ENCODE data around the gene SH3BP1. TPM values are rescaled to one million over a fixed set of nuclear protein-coding genes. Genes with fewer than 3 reads are reported as not detected.
"Not testable (repeated sequence)": the region's sequence is repeated elsewhere in the genome, so short reads cannot be mapped to it uniquely, and the experiment has no call there.

The SH3BP1 gene
- total and polyA plus RNA-seq, 2 of the 8 experiments (the other 6 are each of a cell fraction or from before 2014, with no cell fraction given) = 23.9 to 40.3 TPM

DNA sequence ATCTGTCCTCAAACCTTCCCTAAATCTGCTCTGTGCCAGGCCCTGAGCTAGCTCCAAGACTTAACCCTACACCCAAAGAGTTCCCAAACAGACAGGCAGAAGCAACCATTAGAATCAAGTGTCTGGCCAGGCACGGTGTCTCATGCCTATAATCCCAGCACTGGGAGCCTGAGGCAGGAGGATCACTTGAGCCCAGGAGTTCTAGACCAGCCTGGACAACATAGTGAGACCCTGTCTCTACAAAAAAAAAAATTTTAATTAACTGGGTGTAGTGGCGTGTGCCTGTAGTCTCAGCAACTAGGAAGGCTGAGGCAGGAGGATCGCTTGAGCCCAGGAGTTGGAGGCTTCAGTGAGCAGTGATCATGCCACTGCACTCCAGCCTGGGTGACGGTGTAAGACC lies 17.1 kb downstream of the SH3BP1 start:
- not testable (repeated sequence) for H3K4me2 ChIP-seq (ENCODE audit: insufficient read depth in 1 of 2, low read depth in 2 of 2, low read length in 2 of 2); H3K23ac ChIP-seq (ENCODE audit: insufficient read length); H3K56ac ChIP-seq (replicated peaks; ENCODE audit: insufficient read length, low read depth, low read length); H4K8ac ChIP-seq (ENCODE audit: extremely low read depth, insufficient read depth, low read length); H2BK12ac ChIP-seq (ENCODE audit: low read depth, low read length); FAIRE-seq; H2BK5ac ChIP-seq (ENCODE audit: low read depth, low read length); H3K4me3 ChIP-seq (ENCODE audit: extremely low read depth in 1 of 4, insufficient read depth in 2 of 4, low read depth in 3 of 4, low read length in 4 of 4); DNase-seq (ENCODE audit: low read depth in 1 of 2, low spot score in 2 of 2); H3K27ac ChIP-seq (ENCODE audit: low read depth, low read length); H3K14ac ChIP-seq (ENCODE audit: insufficient read length); H2AFZ ChIP-seq (ENCODE audit: low read length); H3K27me3 ChIP-seq (replicated peaks in 1 of 4; ENCODE audit: control insufficient read depth in 3 of 4, extremely low read depth in 1 of 4, insufficient read depth in 3 of 4, low read length in 3 of 4); H3K9ac ChIP-seq (replicated peaks in 1 of 4; ENCODE audit: extremely low read depth in 1 of 4, low read depth in 3 of 4, low read length in 3 of 4); H4K5ac ChIP-seq (ENCODE audit: insufficient read length, low read depth, low read length); H2BK15ac ChIP-seq (ENCODE audit: low read length); H3K4ac ChIP-seq (replicated peaks; ENCODE audit: insufficient read length, low read depth, low read length); H2AK5ac ChIP-seq (ENCODE audit: low read depth, low read length); H3K18ac ChIP-seq (ENCODE audit: extremely low read depth, low read length); H2BK120ac ChIP-seq (replicated peaks; ENCODE audit: low read depth, low read length); H2BK20ac ChIP-seq (ENCODE audit: low read length); H3K9me3 ChIP-seq (ENCODE audit: insufficient read depth in 2 of 2, low read depth in 1 of 2, low read length in 1 of 2); H4K91ac ChIP-seq (replicated peaks; ENCODE audit: insufficient read length, low read length)
- H3K36me3 ChIP-seq (ENCODE audit: control insufficient read depth in 2 of 4, insufficient read depth in 4 of 4, low read length in 3 of 4) = peaks cover 0 to 12% (median 4%) of the 10 kb centered on the region in 4 experiments; a peak in 4 of 8 replicates
- POLR2A ChIA-PET (ENCODE audit: partially characterized antibody) = interaction anchor here (1.8 to 1.9 kb wide), 2 partner anchors 14 to 81 kb away, joined by 6 to 9 read pairs; no protein-coding TSS in a partner anchor
- H3K4me1 ChIP-seq (replicated peaks in 1 of 4; ENCODE audit: control insufficient read depth in 3 of 4, insufficient read depth in 4 of 4, low read length in 3 of 4) = peaks cover 0 to 21% (median 6%) of the 10 kb centered on the region in 4 experiments; a peak in 5 of 7 replicates
- CTCF ChIA-PET (ENCODE audit: partially characterized antibody) = interaction anchor here (0.9 to 12.1 kb wide), 5 partner anchors 12 to 170 kb away, joined by 3 to 165 read pairs (median 39); partner anchors contain the start of genes MFNG and SH3BP1
- H4K20me1 ChIP-seq (replicated peaks in 1 of 2; ENCODE audit: control insufficient read depth in 1 of 2, insufficient read depth in 2 of 2, low read length in 2 of 2) = peaks cover 15 to 22% of the 10 kb centered on the region in 2 experiments
- H3K79me2 ChIP-seq (ENCODE audit: control insufficient read depth in 1 of 2, insufficient read depth in 2 of 2, low read length in 2 of 2) = peaks cover 21 to 26% of the 10 kb centered on the region in 2 experiments; a peak in 3 of 4 replicates
- H3K79me1 ChIP-seq (ENCODE audit: low read depth, low read length) = peaks cover 11% of the 10 kb centered on the region
- H3K23me2 ChIP-seq (ENCODE audit: low read depth, low read length) = peaks cover 11% of the 10 kb centered on the region
- 96% methylated on average over 4 of the region's 4 CpGs; no CpG with 5 or more reads in 1 of the 2 experiments for WGBS, 2 experiments (ENCODE audit: extremely low coverage in 1 of 2, insufficient coverage in 1 of 2, insufficient read length in 1 of 2, insufficient replicate concordance in 2 of 2, low coverage in 1 of 2, low lambda C conversion rate in 2 of 2, missing lambda C conversion rate in 1 of 2)

Measured in H1 (cell line).